ENCODE results near the gene DUSP8.
A peak's percentile ranks its signal among the peaks of the same experiment; 100 is the strongest.

Gene DUSP8

DNA sequence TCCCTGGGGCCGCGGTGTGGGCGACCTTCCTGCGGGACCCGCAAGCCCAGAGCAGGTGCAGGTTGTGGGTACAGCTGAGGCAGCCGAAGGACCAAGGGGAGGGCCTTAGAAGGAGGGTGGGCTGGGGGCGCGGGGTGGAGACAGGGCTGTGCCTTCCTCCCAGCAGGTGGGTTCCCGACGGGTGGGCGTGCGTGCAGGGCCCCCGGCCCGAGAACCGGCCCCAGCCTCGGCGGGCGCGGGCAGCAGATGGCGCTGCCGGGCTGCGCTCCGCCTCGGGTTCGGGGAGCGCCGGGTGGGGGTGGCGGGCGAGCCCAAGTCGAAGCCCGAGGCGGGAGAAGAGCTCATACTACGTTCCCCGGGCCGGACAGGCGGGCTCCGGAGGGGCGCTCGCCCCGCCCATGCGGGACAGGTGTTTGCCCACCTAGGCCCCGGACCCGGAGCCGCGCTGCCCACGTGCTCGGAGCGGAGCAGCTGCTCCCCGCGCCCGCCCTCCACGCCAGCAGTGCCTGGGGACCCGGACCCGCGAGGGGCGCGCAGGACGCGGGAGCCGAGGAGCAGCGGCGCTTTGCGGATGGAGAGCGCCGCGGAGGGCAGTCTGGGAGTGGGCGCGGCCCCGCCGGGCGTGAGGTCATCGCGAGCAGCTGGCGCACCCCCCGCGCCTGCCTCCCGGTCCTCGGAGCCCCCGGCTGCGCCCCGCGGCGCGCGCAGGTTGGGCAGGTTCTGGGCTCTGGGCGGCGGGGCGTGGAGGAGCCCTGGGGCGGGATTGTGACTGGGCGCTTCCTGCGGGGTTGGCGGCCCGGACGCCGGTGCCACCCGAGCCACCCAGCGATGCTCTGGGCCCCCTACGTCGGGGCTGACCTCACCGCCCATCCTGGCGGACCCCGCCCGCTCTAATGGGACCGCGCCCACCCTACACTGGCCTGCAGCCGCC is 25.3 kb downstream of the DUSP8 start:
- H3K4me3 ChIP-seq (ENCODE audit: low read depth, low read length), result no peak overlapping the region
- TF ChIP-seq, protein P1, sequence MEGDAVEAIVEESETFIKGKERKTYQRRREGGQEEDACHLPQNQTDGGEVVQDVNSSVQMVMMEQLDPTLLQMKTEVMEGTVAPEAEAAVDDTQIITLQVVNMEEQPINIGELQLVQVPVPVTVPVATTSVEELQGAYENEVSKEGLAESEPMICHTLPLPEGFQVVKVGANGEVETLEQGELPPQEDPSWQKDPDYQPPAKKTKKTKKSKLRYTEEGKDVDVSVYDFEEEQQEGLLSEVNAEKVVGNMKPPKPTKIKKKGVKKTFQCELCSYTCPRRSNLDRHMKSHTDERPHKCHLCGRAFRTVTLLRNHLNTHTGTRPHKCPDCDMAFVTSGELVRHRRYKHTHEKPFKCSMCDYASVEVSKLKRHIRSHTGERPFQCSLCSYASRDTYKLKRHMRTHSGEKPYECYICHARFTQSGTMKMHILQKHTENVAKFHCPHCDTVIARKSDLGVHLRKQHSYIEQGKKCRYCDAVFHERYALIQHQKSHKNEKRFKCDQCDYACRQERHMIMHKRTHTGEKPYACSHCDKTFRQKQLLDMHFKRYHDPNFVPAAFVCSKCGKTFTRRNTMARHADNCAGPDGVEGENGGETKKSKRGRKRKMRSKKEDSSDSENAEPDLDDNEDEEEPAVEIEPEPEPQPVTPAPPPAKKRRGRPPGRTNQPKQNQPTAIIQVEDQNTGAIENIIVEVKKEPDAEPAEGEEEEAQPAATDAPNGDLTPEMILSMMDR (conservative IDR thresholded peaks at IDR 0.05; ENCODE audit: low read depth, low read length), result peak; percentile 32
- DNase-seq (ENCODE audit: low read depth), result peak; percentile 25

DNA sequence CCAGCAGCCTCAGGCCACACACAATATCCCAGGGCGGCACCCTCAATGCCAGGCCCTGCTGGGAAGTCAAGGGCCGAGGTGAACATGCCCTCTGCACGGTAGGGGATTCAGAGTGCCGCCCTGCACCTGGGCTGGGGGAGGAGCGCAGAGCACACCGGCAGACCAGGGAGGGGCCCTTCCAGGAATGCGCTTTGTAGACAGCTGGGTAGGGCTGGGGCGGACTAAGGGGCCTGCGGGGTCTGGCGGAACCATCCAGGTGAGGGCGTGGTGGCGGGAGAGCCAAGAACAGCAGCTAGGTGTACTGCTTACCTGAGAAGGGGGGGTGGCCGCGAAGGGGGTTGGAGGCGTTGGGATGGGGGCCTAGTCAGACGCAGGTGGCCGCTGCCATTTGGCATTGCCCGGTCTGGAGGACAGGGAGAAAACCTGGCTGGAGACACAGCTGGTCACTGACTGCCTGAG is 26.0 kb downstream of the DUSP8 start:
- no peak for DNase-seq (ENCODE audit: low read depth)
- no peak overlapping the region for H3K4me3 ChIP-seq (ENCODE audit: low read depth, low read length)
- TF ChIP-seq, protein P1 (conservative IDR thresholded peaks at IDR 0.05; ENCODE audit: low read depth, low read length), result no peak

DNA sequence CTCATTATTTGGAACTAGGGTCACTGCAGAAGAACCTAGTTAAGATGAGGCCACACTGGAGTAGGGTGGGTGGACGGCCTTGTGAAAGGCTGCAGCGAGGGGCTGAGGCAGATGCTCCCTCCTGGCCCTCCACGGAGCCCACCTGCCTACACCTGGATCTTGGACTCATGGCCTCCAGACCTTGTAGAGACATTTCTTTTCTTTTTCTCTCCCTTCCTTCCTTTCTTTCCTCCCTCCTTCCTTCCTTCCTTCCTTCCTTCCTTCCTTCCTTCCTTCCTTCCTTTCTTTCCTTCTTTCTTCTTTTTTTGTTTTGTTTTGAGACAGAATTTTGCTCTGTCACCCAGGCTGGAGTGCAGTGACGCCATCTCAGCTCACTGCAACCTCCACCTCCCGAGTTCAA is 26.6 kb downstream of the DUSP8 start:
- no peak for DNase-seq (ENCODE audit: low read depth)
- no peak overlapping the region for H3K4me3 ChIP-seq (ENCODE audit: low read depth, low read length)
- TF ChIP-seq, protein P1 (conservative IDR thresholded peaks at IDR 0.05; ENCODE audit: low read depth, low read length), result no peak

DNA sequence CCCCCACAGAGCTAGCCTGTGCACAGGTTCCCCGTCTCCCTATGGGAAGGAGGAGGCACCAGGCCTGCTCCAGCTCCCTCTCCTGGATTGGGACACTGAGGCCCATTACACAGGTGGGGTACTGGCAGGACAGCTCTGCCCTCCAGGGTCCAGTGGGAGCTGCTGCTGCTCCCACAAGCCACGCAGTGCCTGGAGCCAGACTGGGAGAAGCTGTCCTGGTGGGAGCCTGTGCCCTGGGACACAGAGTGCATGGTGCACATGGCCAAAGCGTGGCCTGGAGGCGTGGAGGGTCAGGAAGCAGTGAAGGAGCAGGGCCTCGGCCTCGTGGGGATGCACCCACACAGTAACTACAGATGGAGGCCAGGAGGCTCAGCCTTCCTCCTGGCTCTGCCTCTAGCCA is 27.5 kb downstream of the DUSP8 start:
- TF ChIP-seq, protein P1 (conservative IDR thresholded peaks at IDR 0.05; ENCODE audit: low read depth, low read length), result no peak
- no peak for DNase-seq (ENCODE audit: low read depth)
- H3K4me3 ChIP-seq (ENCODE audit: low read depth, low read length), result no peak overlapping the region

DNA sequence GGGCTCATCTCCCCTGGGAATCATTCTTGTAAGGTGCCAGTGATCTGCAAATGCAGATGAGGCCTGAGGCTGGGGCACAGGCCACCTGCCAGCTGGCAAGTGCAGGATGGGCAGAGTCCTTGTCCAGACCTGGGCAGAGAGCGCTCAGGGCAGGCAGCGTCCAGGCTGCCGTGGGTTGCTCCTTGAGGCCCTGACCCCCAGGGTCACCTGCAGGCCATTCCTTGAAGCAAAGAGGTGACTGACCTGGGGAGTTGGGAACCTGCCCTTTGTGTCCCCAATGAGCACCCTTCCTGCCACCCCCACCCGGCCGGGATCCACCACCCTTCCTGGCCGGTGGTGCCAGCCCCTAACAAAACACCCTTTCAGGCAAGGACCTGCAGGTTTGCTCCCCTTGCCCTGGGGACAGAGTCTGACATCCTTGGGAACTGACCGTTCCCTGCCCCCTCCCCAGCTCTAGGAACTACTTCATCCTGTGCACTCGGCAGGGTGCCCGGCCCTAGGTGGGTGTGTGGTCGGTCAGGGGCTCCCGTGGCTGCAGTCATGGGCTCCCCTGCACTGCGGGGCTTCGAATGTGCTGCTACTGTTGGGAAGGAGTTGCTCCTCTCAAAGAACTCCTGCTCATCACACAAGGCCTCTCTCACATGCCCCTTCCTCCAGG is 28.3 kb downstream of the DUSP8 start:
- no peak overlapping the region for H3K4me3 ChIP-seq (ENCODE audit: low read depth, low read length)
- no peak for DNase-seq (ENCODE audit: low read depth)
- TF ChIP-seq, protein P1 (conservative IDR thresholded peaks at IDR 0.05; ENCODE audit: low read depth, low read length), result no peak

DNA sequence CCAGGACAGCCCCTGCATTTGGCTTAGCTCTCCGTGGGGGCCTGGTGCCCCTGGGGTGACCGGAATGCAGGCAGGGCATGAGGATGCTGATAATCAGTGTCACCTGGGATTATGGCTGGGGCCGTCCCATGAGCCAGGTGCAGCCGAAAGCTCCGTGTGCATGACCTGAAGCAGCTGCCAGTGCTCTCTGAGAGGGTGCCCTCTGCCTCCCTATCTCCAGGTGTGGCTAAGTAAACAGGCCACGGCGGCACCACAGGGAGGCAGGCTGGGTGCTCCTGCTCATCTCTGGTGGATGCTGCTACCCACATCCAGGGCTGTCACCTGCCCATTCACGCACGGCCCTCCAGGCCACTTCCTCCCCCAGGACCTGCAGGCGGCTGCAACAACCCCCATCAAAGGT is 29.8 kb downstream of the DUSP8 start:
- TF ChIP-seq, protein P1 (conservative IDR thresholded peaks at IDR 0.05; ENCODE audit: low read depth, low read length), result no peak
- H3K4me3 ChIP-seq (ENCODE audit: low read depth, low read length), result no peak overlapping the region
- no peak for DNase-seq (ENCODE audit: low read depth)
